ENCODE results near the gene ADIPOR2. TPM values are rescaled to one million over a fixed set of nuclear protein-coding genes. Genes with fewer than 3 reads are reported as not detected.
A peak's percentile ranks its signal among the peaks of the same experiment; 100 is the strongest.
"Not testable (repeated sequence)": the region's sequence is repeated elsewhere in the genome, so short reads cannot be mapped to it uniquely, and the experiment has no call there.

Gene ADIPOR2
- total RNA-seq, 1 donor from 2014 or later: 36.2 TPM

DNA sequence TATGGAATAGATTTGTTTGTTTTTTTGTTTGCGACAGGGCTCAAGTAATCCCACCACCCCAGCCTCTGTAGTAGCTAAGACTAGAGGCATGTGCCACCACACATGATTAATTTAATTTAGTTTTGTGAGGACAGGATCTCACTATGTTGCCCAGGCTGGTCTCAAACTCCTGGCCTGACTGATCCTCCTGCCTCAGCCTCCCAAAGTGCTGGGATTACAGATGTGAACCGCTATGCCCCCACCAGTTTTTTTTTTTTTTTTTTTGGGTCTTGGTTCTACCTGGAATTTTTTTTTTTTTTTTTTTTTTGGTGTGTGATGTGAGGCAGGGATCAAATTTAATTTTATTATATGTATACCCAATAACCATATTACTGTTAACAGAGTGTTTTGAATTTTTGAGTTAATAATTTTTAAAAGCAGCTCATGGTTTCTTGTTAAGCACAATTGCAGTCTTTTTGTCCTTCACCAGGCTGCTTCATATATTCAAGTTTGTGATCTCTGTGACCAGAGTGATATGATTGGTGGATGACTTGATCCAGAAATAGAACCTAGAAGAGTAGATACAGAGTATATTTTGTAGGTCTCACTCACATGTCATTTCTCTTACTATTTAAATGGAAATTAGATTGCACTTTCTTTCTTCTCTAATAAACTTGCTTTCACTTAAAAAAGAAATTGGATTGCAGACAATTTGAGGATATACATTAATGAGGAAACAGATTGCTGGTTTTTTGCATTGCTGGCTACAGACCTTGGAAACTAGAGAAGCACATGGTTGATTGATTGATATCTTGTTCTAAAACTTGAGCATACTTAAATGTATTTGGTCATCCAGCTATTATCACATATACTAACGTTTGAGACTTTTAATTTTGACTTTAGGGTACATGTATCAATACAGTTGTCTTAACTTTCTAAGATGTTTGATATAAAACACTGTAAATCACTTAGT is 13.2 kb downstream of the ADIPOR2 start:
- no peak for DNase-seq (ENCODE audit: low read depth in 2 of 2)

DNA sequence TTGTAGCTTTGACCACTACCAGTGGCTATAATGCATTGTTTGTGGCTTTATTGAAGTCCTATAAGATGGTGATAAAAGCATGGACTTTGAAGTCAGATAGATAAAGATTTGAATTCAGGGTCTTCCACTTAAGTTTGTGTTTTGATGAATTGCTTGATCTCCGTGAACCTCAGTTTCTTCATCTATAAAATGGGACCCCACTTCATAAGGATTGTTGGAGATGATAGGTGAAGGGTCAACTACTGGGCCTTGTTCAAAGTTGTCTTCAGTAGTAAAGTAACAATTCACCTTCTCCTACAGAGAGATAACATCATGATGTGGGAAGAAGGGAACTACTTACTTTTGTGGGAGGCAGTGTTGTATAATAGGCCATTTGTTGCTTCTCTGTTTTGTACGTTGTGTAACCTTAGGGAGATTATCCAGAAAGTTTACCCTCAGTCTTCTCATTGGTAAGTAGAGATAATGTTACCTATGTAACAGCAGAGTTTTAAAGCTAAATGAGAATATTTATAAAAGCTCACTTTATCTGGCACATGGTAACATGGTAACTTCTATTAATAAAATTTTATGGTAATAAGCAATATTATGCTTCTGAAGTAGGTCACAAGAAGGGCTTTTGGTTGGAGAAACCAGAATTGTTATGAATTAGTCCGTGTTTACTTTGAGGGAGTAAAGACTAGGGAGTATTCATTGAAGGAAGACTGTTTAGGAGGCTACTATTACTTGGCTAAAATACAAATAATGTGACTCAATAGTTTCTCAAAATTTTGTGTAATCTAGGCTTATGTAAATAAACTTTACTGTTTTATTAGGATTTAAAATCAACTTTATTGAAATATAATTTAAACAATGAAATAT is 15.1 kb downstream of the ADIPOR2 start:
- no peak for DNase-seq (ENCODE audit: low read depth in 2 of 2)

DNA sequence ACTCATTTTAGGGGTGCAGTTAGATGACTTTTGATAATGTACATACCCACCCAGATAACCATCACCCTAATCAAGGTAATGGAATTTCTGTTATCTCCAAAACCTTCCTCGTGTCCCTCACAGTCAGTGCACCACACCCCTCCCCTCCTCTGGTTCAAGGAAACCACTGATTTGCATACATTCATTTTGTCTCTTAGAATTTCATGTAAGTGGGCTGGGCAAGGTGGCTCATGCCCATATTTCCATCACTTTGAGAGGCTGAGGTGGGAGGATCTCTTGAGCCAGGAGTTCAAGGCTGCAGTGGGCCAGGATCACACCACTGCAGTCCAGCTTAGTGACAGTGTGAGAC is 15.7 kb downstream of the ADIPOR2 start:
- DNase-seq (ENCODE audit: low read depth in 2 of 2): no peak

DNA sequence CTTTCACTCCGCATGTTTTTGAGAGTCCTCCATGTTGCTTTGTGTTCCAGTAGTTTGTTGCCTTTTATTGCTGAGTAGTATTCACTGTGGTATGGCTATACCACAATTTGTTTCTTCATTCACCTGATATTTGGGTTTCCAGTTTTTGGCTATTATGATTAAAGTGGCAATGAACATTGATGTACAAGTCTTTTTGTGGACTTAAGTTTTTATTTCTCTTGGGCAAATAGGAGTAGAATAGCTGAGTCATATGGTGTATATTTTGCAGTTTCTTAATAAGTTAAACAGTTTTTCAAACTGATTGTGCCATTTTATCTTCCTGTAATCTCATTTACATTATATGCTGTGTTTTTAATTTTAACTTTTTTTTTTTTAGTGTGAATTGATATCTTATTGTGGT is 16.2 kb downstream of the ADIPOR2 start:
- DNase-seq (ENCODE audit: low read depth in 2 of 2): no peak

DNA sequence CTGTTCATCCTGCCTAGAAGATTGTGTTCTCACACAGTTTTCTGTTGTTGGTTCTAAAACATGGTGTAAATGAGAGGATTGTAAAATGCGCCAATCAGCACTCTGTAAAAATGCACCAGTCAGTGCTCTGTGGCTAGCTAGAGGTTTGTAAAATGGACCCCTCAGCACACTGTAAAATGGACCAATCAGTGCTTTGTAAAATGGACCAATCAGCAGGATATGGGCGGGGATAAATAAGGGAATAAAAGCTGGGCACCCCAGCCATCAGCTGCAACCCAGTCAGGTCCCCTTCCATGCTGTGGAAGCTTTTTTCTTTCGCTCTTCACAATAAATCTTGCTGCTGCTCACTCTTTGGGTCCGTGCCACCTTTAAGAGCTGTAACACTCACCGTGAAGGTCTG is 19.1 kb downstream of the ADIPOR2 start:
- not testable (repeated sequence) for DNase-seq (ENCODE audit: low read depth in 2 of 2)

DNA sequence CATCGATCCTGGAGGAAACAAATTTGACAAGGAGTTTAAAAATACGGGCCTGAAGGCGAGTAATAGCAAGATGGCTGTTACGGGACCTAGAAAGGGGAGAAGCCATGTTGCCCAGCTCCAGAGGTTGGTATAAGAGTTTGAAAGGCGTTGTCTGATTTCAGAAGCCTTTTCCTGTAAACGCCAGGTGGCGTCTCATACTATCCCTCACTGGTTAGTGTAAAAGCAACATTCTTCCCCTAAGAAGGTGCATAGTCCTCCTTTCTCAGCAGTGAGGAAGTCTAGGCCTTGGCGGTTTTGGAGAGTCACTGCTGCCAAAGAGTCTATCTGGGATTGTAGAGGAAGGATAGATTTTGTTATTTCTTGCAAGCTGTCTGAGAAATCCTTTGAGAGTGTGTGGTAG is 20.0 kb downstream of the ADIPOR2 start:
- DNase-seq (ENCODE audit: low read depth in 2 of 2): not testable (repeated sequence)

DNA sequence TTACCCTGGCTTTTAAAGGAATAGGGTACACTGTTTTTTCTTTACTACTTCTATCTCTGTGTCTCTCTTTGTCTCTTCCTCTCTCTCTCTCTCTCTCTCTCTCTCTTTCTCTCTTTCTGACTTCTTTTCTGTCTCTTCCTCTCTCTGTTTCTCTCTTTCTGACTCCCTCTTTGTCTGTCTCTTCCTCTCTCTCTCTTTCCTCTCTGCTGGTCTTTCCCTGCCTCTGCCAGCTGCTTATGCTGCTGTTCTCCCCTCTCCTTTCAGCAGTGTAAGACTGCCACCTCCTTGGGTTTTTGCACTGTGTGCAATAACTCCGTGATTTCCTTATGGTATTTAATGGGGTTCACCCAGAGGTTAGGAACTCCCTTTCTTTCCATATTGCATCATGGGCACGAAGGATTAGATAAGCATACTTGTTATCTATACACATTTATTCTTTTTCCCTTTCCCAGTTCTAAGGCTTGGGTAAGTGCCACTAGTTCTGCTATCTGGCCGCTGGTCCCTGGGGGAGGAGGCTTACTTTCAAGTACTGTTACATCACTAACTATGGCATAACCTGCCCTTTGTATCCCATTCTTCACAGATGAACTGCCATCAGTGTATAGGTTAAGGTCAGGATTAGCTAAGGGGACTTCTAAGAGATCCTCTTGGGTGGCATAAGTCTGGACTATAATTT is 20.8 kb downstream of the ADIPOR2 start:
- DNase-seq (ENCODE audit: low read depth in 2 of 2): not testable (repeated sequence)

DNA sequence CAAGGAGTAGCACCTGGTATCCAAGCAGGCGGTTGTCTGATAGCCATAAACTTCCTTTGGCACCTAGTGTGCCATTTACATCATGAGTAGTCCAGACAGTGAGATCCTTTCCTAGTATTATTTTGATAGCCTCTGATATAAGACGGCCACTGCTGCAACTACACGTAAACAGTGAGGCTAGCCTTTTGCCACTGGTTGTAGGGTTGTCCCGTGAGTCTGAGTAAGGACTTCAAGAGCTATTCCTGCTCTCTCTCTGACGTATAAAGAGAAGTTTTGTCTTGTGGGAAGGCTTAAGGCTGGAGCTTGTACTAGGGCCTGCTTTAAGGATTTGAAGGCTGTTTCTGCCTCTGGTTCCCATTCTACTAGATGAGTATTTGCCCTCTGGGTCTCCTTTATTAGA is 21.4 kb downstream of the ADIPOR2 start:
- not testable (repeated sequence) for DNase-seq (ENCODE audit: low read depth in 2 of 2)

DNA sequence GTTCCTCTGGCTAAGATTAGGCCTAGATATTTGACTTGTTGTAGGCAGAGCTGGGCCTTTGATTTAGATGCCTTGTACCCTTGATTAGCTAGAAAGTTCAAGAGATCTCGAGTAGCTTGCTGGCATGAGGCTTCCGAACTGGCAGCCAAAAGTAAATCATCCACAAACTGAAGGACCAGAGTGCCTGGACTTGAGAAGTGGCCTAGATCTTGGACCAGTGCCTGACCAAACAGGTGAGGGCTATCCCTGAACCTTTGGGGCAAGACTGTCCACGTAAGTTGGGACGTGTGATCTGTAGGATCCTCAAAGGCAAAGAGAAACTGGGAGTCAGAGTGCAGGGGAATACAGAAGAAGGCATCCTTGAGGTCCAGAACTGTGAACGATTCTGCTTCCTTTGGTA is 22.0 kb downstream of the ADIPOR2 start:
- DNase-seq (ENCODE audit: low read depth in 2 of 2): not testable (repeated sequence)

DNA sequence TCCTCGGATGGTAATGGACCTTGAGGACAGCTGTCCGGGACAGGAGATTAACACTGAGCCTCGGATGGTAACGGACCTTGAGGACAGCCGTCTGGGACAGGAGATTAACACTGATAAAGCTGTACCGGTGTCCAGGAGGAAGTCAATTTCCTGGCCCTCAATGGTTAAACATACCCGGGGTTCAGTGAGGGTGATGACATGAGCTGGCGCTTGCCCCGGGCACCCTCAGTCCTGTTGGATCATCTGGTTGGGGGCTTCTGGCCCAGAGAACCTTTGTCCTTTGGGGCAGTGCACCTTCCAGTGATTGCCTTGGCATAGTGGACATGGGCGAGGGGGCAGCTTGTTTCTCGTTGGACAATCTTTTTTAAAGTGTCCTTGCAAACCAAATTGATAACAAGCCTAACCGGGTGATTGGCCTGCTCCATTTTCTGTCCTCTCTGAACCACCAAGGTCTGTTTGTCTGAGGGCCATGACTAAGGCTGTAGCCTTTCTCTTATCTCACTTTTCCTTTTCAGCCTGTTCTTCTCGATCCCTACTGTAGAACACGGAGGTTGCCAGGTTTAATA is 23.0 kb downstream of the ADIPOR2 start:
- not testable (repeated sequence) for DNase-seq (ENCODE audit: low read depth in 2 of 2)

DNA sequence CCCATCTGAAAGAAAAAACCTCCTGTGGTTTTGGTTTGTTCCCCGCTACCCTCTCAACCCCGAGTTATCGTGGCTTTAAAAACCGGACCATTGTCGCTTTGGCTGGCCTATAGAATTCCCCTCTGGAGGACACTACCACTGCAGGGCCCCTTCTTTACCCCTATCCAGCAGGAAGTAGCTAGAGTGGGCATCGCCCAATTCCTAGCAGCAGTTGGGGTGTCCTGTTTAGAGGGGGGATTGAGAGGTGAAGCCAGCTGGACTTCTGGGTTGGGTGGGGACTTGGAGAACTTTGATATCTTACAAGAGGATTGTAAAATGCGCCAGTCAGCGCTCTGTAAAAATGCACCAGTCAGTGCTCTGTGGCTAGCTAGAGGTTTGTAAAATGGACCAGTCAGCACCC is 24.6 kb downstream of the ADIPOR2 start:
- DNase-seq (ENCODE audit: low read depth in 2 of 2): not testable (repeated sequence)

DNA sequence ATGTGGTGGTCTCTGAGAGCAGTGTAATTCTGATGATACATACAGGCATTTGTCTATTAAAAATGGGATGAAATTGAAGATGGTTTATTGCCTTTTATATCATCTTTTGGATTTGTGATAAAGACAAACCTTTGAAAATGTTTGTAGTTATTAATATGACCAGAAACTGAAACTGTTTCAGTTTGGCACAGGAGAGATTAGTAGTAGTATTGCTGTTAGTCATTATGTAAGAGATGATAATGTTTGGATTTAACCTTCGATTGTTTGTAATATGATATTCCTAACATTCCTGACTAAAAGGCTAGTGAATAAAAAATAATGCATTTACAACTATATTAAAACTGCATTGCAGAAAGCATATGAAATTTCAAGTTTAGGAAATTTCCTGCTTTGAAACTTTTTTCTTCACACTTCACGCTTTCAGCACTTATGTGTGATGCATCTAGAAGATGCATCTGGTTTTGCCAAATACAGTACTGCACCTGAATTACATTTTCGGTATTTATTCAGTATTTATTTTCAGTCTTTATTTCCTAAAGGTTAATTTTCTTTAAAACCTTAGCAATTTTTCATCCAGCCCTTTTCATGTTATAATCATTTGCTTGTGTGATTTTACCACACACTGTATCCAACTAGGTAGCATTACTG is 25.5 kb downstream of the ADIPOR2 start:
- DNase-seq (ENCODE audit: low read depth in 2 of 2): no peak

DNA sequence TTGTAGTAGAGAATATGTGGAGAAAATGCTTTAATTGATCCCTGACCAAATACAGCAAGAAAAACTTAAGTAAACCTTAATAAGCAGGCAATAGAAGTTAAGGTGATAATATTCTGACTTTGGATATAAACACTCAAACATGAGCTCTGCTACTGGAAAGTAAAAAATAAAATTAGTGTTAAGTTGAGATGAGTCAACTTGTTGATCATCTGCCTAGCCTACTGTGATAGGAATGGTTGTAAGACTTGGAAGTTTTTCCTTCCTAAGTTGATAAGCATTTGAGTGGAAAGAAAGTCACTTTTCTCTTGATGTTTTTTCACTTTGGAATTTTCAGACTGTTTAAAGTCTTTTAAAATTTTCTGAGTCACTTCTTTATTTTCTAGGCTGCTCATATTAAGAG is 26.0 kb downstream of the ADIPOR2 start:
- DNase-seq (ENCODE audit: low read depth in 2 of 2): peak in 1 of 2 donors; percentile 17

DNA sequence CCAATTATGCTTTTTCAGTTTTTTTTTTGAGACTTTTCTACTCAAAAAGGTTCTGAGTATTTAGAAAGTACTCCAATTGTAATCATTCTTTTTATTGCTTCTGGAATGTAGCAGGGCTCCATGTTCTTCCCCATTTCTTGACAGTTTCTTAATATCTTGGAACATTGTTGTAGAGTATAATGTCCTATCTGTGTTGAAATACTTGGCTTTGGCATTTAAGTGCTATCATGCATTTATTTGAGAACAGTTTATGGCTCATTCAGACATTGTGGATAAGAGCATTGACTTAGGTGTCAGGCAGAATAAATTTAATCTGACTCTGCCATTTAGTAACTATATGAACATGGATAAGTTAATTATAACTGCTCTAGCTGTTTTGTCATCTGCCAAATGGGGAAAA is 28.3 kb downstream of the ADIPOR2 start:
- DNase-seq (ENCODE audit: low read depth in 2 of 2): no peak

DNA sequence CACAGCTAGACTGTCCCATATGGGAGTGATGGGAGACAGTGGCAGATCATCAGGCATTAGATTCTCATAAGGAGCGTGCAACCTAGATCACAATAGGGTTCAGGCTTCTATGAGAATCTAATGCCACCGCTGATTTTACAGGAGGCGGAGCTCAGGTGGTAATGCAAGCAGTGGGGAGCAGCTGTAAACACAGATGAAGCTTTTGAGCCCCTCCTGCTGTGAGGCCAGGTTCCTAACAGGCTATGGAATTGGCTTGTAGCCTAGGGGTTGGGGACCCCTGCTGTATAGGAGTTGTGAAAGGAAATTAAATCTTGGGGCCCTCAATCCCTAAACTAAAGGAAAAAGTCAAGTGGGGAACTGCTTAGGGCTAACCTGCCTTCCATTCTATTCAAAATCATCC is 29.6 kb downstream of the ADIPOR2 start:
- DNase-seq (ENCODE audit: low read depth in 2 of 2): no peak

DNA sequence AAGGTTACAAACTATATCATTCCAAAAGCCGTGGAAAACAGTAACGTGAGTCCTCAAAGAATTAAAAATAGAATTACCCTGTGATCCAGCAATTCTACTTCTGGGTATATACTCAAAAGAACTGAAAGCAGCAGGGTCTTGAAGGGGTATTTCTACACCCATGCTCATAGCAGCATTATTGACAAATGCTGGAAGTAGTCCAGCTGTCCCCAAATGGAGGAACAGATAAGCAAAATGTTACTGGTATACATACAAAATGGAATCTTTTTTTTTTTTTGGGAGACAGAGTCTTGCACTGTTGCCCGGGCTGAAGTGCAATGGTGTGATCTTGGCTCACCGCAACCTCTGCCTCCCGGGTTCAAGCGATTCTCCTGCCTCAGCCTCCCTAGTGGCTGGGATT is 32.9 kb downstream of the ADIPOR2 start:
- DNase-seq (ENCODE audit: low read depth in 2 of 2): no peak

DNA sequence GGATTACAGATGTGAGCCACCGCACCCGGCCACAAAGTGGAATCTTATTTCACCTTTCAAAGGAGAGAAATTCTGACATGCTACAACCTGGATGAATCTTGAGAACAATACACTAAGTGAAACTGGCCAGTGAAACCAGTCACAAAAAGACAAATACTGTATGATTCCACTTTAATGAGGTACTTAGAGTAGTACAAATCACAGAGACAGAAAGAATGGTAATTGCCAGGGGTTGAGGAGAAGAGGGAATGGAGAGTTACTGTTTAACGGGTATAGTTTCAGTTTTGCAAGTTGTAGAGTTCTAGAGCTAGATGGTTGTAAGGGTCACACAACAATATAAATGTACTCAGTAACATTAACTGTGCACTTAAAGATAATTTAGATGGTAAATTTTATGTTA is 33.4 kb downstream of the ADIPOR2 start:
- no peak for DNase-seq (ENCODE audit: low read depth in 2 of 2)

DNA sequence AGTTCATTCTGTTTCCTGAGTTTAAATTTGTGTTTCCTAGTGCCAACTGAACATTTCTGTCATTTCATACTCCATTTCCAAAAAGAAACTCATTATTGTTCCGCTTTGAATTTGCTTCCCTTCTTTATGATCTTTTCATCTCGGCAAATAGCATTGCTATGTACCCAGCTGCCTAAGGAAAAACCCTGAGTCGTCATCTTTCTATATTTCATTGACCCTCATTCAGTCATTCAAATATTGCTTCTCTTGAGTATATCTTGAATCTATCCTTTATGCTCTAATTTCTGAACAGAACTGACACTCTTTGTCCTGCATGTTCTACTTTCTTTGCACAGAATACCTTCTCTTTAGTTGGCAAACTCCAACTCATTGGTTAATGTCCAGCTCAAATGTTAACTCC is 35.9 kb downstream of the ADIPOR2 start:
- DNase-seq (ENCODE audit: low read depth in 2 of 2): no peak

DNA sequence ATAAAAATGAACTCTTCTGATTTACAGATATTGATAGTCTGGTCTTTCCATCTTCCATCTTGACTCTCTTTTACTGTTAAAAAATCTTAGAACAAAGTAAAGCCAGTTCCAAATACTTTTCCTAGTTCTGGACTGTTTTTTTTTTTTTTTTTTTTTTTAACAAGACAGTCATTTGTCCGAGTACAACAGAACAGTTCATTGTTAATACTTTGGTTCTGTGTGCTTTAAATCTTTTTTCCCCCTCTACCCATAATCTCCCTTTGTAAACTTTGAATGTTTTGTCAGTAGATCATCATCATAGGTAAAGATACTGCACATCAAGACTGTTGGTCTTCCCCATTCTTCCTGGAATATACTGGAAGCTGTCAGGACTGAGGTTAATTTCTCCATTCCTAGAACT is 38.0 kb downstream of the ADIPOR2 start:
- DNase-seq (ENCODE audit: low read depth in 2 of 2): no peak

DNA sequence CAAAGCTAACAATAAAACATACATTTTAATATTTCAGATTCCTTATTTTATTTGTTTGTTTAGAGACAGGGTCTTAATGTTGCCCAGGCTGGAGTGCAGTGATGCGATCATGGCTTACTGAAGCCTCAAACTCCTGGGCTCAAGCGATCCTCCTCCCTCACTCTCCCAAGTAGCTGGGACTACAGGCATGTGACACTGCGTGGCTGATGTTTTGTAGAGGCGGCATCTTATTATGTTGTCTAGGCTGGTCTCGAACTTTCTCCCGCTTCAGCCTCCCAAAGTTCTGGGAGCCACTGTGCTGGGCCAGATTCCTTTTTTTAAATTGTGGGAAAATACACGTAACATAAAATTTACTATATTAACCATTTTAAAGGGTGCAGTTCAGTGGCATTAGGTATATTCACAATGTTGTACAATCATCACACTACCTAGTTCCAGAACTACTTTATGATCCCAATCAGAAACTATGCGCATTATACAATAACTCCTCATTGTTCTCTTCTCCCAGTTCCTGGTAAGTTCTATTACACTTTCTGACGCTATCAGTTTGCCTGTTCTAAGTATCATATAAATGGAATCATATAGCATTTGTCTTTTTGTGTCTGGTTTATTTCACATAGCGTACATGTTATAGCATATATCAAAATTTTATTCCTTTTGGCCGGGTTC is 40.3 kb downstream of the ADIPOR2 start:
- no peak for DNase-seq (ENCODE audit: low read depth in 2 of 2)

DNA sequence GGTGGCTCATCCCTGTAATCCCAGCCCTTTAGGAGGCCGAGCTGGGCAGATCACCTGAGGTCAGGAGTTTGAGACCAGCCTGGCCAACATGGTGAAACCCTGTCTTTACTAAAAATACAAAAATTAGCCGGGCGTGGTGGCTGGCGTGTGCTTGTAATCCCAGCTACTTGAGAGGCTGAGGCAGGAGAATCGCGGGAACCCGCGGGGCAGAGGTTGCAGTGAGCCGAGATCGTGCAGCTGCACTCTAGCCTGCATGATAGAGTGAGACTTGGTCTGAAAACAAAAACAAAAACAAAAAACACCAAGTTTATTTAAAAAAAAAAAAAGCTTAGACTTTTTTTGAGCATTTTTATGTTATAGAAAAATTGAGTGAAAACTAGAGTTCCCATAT is 40.8 kb downstream of the ADIPOR2 start:
- DNase-seq (ENCODE audit: low read depth in 2 of 2): not testable (repeated sequence)

All from dermis microvascular lymphatic vessel endothelial cell (primary cell).